ENCODE data around the gene PPP1R3E.
A peak's percentile ranks its signal among the peaks of the same experiment; 100 is the strongest.
"Not testable (repeated sequence)": the region's sequence is repeated elsewhere in the genome, so short reads cannot be mapped to it uniquely, and the experiment has no call there.

The PPP1R3E gene

GRCh38 chr14:23297611-23298277, 4.9 kb downstream of the PPP1R3E start:
- Mint-ChIP-seq H3K4me3 (no peak overlapping the region), H3K9me3 (no peaks in the 10 kb centered on the region), H3K36me3 (ENCODE audit: insufficient read depth) (peaks cover 40% of the 10 kb centered on the region), H3K4me1 (ENCODE audit: low read depth in 2 of 2) (peaks cover 16 to 23% of the 10 kb centered on the region in 2 donors), H3K27me3 (no peaks in the 10 kb centered on the region), H3K27ac (no peak overlapping the region)
- ATAC-seq (replicated peaks) (no peak), DNase-seq (no peak)

- no peaks in the 10 kb centered on the region for H3K9me3 Mint-ChIP-seq
- no peaks in the 10 kb centered on the region for H3K27me3 Mint-ChIP-seq
- DNase-seq (no peak), ATAC-seq (replicated peaks) (no peak)
- H3K4me1 Mint-ChIP-seq (ENCODE audit: low read depth in 2 of 2) = peaks cover 13 to 19% of the 10 kb centered on the region in 2 donors
- peaks cover 37% of the 10 kb centered on the region for H3K36me3 Mint-ChIP-seq (ENCODE audit: insufficient read depth)
- H3K4me3 Mint-ChIP-seq = no peak overlapping the region
- H3K27ac Mint-ChIP-seq = no peak overlapping the region
Measured at GRCh38 chr14:23297096-23297495, 5.6 kb downstream of the PPP1R3E start.

- H3K27ac Mint-ChIP-seq = peak overlapping the region in 1 of 2 donors; percentile 57
- no peak overlapping the region for H3K4me3 Mint-ChIP-seq
- peaks cover 12 to 17% of the 10 kb centered on the region in 2 donors for H3K4me1 Mint-ChIP-seq (ENCODE audit: low read depth in 2 of 2)
- ATAC-seq (replicated peaks) (no peak), DNase-seq (no peak)
- peaks cover 30% of the 10 kb centered on the region for H3K36me3 Mint-ChIP-seq (ENCODE audit: insufficient read depth)
- H3K9me3 Mint-ChIP-seq = no peaks in the 10 kb centered on the region
- H3K27me3 Mint-ChIP-seq = no peaks in the 10 kb centered on the region
Measured at GRCh38 chr14:23296012-23296777, 6.5 kb downstream of the PPP1R3E start.

- H3K4me3 Mint-ChIP-seq = peak overlapping the region in 1 of 2 donors; percentile 27
- peaks cover 6 to 8% of the 10 kb centered on the region in 2 donors for H3K4me1 Mint-ChIP-seq (ENCODE audit: low read depth in 2 of 2)
- peak; percentile 56 to 61 (median 57) for DNase-seq
- H3K27ac Mint-ChIP-seq = no peak overlapping the region
- ATAC-seq (replicated peaks) = peak; percentile 88
- H3K27me3 Mint-ChIP-seq = no peaks in the 10 kb centered on the region
- no peaks in the 10 kb centered on the region for H3K9me3 Mint-ChIP-seq
- H3K36me3 Mint-ChIP-seq (ENCODE audit: insufficient read depth) = peaks cover 24% of the 10 kb centered on the region
Measured at GRCh38 chr14:23294734-23295561, 7.7 kb downstream of the PPP1R3E start.

GRCh38 chr14:23286902-23287479, 15.7 kb downstream of the PPP1R3E start:
- Mint-ChIP-seq H3K4me1 (ENCODE audit: low read depth in 2 of 2) (peaks cover 16 to 19% of the 10 kb centered on the region in 2 donors), H3K4me3 (peak overlapping the region; percentile 92 to 97), H3K9me3 (no peaks in the 10 kb centered on the region), H3K27me3 (no peaks in the 10 kb centered on the region), H3K36me3 (ENCODE audit: insufficient read depth) (peaks cover 7% of the 10 kb centered on the region), H3K27ac (peak overlapping the region; percentile 91 to 93)
- DNase-seq (no peak), ATAC-seq (replicated peaks) (no peak)

- ATAC-seq (replicated peaks) (peak; percentile 96), DNase-seq (peak; percentile 94 to 96 (median 96))
- H3K27ac Mint-ChIP-seq = peak within 1 kb of the TSS; percentile 91 to 93
- peak within 1 kb of the TSS; percentile 92 to 97 for H3K4me3 Mint-ChIP-seq
- peaks cover 16 to 19% of the 10 kb centered on the region in 2 donors for H3K4me1 Mint-ChIP-seq (ENCODE audit: low read depth in 2 of 2)
- H3K36me3 Mint-ChIP-seq (ENCODE audit: insufficient read depth) = peaks cover 6% of the 10 kb centered on the region
- no peaks in the 10 kb centered on the region for H3K27me3 Mint-ChIP-seq
- no peaks in the 10 kb centered on the region for H3K9me3 Mint-ChIP-seq
Measured at GRCh38 chr14:23286020-23286901, 16.4 kb downstream of the PPP1R3E start, which contains the start of gene HOMEZ. HOMEZ (minus strand) TSS chr14:23286132; CDS start chr14:23285952, 180 bp downstream.

GRCh38 chr14:23285530-23286019, 17.1 kb downstream of the PPP1R3E start:
- DNase-seq = no peak
- H3K4me3 Mint-ChIP-seq = peak overlapping the region; percentile 92 to 97
- no peaks in the 10 kb centered on the region for H3K27me3 Mint-ChIP-seq
- peaks cover 16 to 19% of the 10 kb centered on the region in 2 donors for H3K4me1 Mint-ChIP-seq (ENCODE audit: low read depth in 2 of 2)
- H3K9me3 Mint-ChIP-seq = no peaks in the 10 kb centered on the region
- ATAC-seq (replicated peaks) = peak; percentile 26
- peaks cover 11% of the 10 kb centered on the region for H3K36me3 Mint-ChIP-seq (ENCODE audit: insufficient read depth)
- H3K27ac Mint-ChIP-seq = peak overlapping the region; percentile 91 to 93

GRCh38 chr14:23284654-23285529, 17.8 kb downstream of the PPP1R3E start:
- peak overlapping the region; percentile 92 to 97 for H3K4me3 Mint-ChIP-seq
- H3K9me3 Mint-ChIP-seq = no peaks in the 10 kb centered on the region
- H3K27ac Mint-ChIP-seq = peak overlapping the region; percentile 91 to 93
- ATAC-seq (replicated peaks) (no peak), DNase-seq (no peak)
- H3K4me1 Mint-ChIP-seq (ENCODE audit: low read depth in 2 of 2) = peaks cover 16 to 19% of the 10 kb centered on the region in 2 donors
- H3K36me3 Mint-ChIP-seq (ENCODE audit: insufficient read depth) = peaks cover 12% of the 10 kb centered on the region
- no peaks in the 10 kb centered on the region for H3K27me3 Mint-ChIP-seq

GRCh38 chr14:23281247-23281646, 21.4 kb downstream of the PPP1R3E start:
- H3K9me3 Mint-ChIP-seq = no peaks in the 10 kb centered on the region
- H3K4me1 Mint-ChIP-seq (ENCODE audit: low read depth in 2 of 2) = peaks cover 16 to 20% of the 10 kb centered on the region in 2 donors
- no peaks in the 10 kb centered on the region for H3K27me3 Mint-ChIP-seq
- H3K27ac Mint-ChIP-seq = no peak overlapping the region
- ATAC-seq (replicated peaks) (no peak), DNase-seq (no peak)
- H3K4me3 Mint-ChIP-seq = no peak overlapping the region
- peaks cover 9% of the 10 kb centered on the region for H3K36me3 Mint-ChIP-seq (ENCODE audit: insufficient read depth)

GRCh38 chr14:23277928-23278327, 24.7 kb downstream of the PPP1R3E start:
- not testable (repeated sequence) for ATAC-seq (replicated peaks); H3K27ac Mint-ChIP-seq; H3K4me3 Mint-ChIP-seq; H3K9me3 Mint-ChIP-seq; H3K36me3 Mint-ChIP-seq (ENCODE audit: insufficient read depth); H3K27me3 Mint-ChIP-seq; H3K4me1 Mint-ChIP-seq (ENCODE audit: low read depth in 2 of 2); DNase-seq

- Mint-ChIP-seq H3K4me3 (no peak overlapping the region), H3K27me3 (no peaks in the 10 kb centered on the region), H3K4me1 (ENCODE audit: low read depth in 2 of 2) (peaks cover 0 to 8% of the 10 kb centered on the region in 2 donors), H3K36me3 (ENCODE audit: insufficient read depth) (peaks cover 5% of the 10 kb centered on the region), H3K27ac (no peak overlapping the region), H3K9me3 (no peaks in the 10 kb centered on the region)
- no peak for ATAC-seq (replicated peaks)
- no peak for DNase-seq
Measured at GRCh38 chr14:23277189-23277588, 25.5 kb downstream of the PPP1R3E start.
